Psoas muscle (tissue), 8 donors: Measurements from ENCODE around the gene SYNDIG1. TPM values are rescaled to one million over a fixed set of nuclear protein-coding genes. Genes with fewer than 3 reads are reported as not detected.

Source experiments
- ATAC-seq, 4 donors: fragments of 200-7000 bp; cut with Tn5 transposase; one replicate each; pipeline ENCODE4 v1.9.1; 2020; ENCODE audit warnings: moderate library complexity in 3 of 4, mild to moderate bottlenecking in 2 of 4
- DNase-seq, 2 donors: peaks; one replicate each; pipeline ENCODE4 v3.0.0-alpha.2; 2020
- H3K27ac ChIP-seq: fragments of 200-600 bp; one replicate; pipeline ENCODE4 v1.8.0; 2022
- H3K27me3 ChIP-seq, 3 donors: fragments of 200-600 bp in 1 of 3; one replicate each; pipeline versions ENCODE4 v1.6.1 to v1.8.0; 2013 to 2022; ENCODE audit warnings: low read length in 2 of 3, mild to moderate bottlenecking in 2 of 3, moderate library complexity in 1 of 3; ENCODE audit not compliant: insufficient read depth in 3 of 3
- H3K36me3 ChIP-seq, 2 donors: fragments of 200-600 bp in 1 of 2; one replicate each; pipeline versions ENCODE4 v1.6.1 to v1.8.0; 2013 to 2022; ENCODE audit warnings: low read depth in 1 of 2, mild to moderate bottlenecking in 1 of 2, moderate library complexity in 1 of 2; ENCODE audit not compliant: insufficient read depth in 1 of 2
- H3K4me1 ChIP-seq: fragments of 200-600 bp; one replicate; pipeline ENCODE4 v1.8.0; 2022
- H3K4me3 ChIP-seq: fragments of 200-600 bp; one replicate; pipeline ENCODE4 v1.8.0; 2022; ENCODE audit warnings: mild to moderate bottlenecking
- H3K9me3 ChIP-seq: fragments of 200-600 bp; one replicate; pipeline ENCODE4 v1.8.0; 2022
- CTCF ChIP-seq: fragments of 200-600 bp; IDR thresholded peaks from one replicate; pipeline ENCODE4 v1.8.0; 2022; ENCODE audit warnings: antibody characterized with exemption
- WGBS, 3 donors: extraction: QIAGEN DNeasy Blood & Tissue Kit; methylation state at CpG; one replicate each; pipeline versions ENCODE4 v1.1.6 to v1.1.7; 2013; 5-methylcytosine and 5-hydroxymethylcytosine counted together
- intact Hi-C, 2 donors: fragments of 100-400 bp; cut with DNase I; formaldehyde crosslinking; loops; one replicate each; pipeline versions ENCODE4 v1.11.0 to v1.14.2; 2022
- polyA plus RNA-seq, 3 donors: library from polyadenylated mRNA; stranded (reverse); fragments of 200-250 nt; gene quantifications; one replicate each; pipeline ENCODE4 v1.2.3, GENCODE V29; 2013
- total RNA-seq, 4 donors: library from RNA; stranded (reverse); fragmentation: NEBNext Ultra II Directional in 2 of 4; extraction: Animal tissue kit (Norgen Biotek cat#: 25700) in 2 of 4; gene quantifications; one replicate each; pipeline versions ENCODE4 v1.2.1 to v1.2.4, GENCODE V29; 2021 to 2023
- donor health status: healthy with polysubstance abuse.
- donor health status: DM: no; HTN: no; CAD: no; lungs with moderate emphysema.
- donor health status: Bipolar disorder and iron deficiency.
- donor health status: healthy.
- donor health status: DM: yes; HTN: yes; CAD: no.
- donor health status: DM: no; HTN: no; CAD: no.
- donor health status: DM: no; HTN: no; CAD: no.
- donor health status: DM: yes; HTN: yes; CAD: no.

SYNDIG1 gene
- total and polyA plus RNA-seq, 7 donors: 0.03 to 0.10 TPM; not detected in 5

DNA sequence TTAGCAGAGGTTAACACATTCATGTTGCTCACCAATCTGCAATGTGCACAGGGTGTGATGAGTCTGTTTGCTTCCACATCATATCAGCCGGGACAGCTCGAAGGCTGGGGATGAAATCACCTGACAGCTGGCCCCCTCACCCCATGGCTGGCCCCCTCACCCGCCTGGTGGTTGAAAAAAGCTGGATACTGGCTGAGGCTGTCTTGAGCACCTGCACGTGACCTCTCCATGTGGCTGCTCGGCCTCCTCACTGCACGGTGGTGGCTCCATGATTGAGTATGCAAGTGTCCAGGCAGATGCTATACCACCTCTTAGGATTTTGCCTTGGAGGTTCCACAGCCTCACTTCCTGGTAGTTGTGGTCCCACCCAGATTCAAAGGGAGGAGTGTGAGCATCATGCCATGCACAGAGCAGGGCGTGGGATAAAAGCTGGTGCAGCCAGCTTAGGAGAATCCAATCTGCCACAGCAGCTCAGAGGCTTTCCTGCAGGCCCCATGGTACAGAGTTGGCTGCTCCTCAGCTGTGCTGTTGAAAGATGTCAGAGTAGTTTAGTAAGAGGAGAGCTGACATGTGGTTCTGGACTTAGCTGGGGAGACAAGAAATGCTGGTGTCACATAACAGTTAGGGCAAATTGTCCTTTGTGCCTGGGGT, 29.6 kb upstream of the SYNDIG1 start:
- Histone ChIP-seq H3K9me3 (no peaks in the 10 kb centered on the region), H3K4me3 (no peak overlapping the region), H3K27me3 (no peaks in the 10 kb centered on the region), H3K27ac (no peak overlapping the region), H3K36me3 (no peaks in the 10 kb centered on the region), H3K4me1 (no peaks in the 10 kb centered on the region)
- intact Hi-C loops: no loop called here
- no peak for TF ChIP-seq CTCF
- ATAC-seq: no peak
- WGBS, 3 donors: 74 to 77% (median 74%) methylated on average over 7 of the region's 7 CpGs
- no peak for DNase-seq

GRCh38 chr20:24441661-24442060, 27.8 kb upstream of the SYNDIG1 start:
- intact Hi-C loops: no loop called here
- no peak for ATAC-seq
- Histone ChIP-seq H3K36me3 (no peaks in the 10 kb centered on the region), H3K9me3 (no peaks in the 10 kb centered on the region), H3K27ac (no peak overlapping the region), H3K4me3 (no peak overlapping the region), H3K27me3 (no peaks in the 10 kb centered on the region), H3K4me1 (no peaks in the 10 kb centered on the region)
- 73 to 82% (median 79%) methylated on average over 9 of the region's 9 CpGs for WGBS, 3 donors
- no peak for DNase-seq
- TF ChIP-seq CTCF: no peak

DNA sequence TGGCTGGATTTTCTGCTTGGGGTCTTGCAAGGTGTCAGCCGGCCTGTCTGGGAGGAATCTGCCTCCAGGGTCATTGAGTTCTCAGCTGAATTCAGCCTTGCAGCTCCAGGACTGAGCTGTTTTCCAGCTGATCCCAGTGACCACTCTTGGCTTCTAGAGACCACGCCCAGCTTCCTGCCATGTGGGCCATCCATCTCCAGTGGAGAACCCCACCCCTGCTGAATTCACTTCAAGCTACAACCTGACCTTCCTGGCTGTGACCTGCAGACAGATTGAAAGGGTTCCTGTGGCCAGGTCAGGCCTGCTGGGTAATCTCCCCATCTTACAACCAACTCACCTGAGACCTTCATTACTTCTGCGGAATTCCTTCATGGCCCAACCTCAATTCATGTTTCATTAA, 26.5 kb upstream of the SYNDIG1 start:
- H3K4me3 ChIP-seq: no peak overlapping the region
- H3K36me3 ChIP-seq: no peaks in the 10 kb centered on the region
- no peaks in the 10 kb centered on the region for H3K27me3 ChIP-seq
- DNase-seq: no peak
- WGBS, 3 donors: 75 to 83% (median 83%) methylated on average over 3 of the region's 3 CpGs
- no peak for ATAC-seq
- TF ChIP-seq CTCF: no peak
- no peaks in the 10 kb centered on the region for H3K4me1 ChIP-seq
- H3K9me3 ChIP-seq: no peaks in the 10 kb centered on the region
- intact Hi-C loops: no loop called here
- no peak overlapping the region for H3K27ac ChIP-seq

DNA sequence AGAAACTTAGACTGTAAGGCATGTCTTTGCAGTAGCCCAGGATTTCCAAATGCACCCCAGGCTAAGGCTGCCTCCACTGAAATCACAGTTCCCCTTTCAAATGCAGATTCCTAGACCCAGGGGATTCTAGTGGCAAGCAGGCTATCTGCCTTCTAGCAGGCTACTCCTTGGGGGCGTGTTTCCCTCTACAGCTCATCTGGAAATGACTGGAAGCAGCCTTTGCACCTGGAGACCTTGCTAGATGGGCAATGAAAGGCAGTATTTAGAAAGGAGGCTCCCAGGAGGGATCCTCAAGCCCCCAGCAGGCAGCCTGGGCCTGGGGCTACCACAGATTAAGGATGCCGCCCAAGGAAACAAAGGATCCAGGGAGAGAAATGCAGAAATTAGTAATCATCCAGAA, 26.0 kb upstream of the SYNDIG1 start:
- no peaks in the 10 kb centered on the region for H3K27me3 ChIP-seq
- intact Hi-C loops: no loop called here

More for the DNA sequence above, 26.0 kb upstream of the SYNDIG1 start:
- DNase-seq: no peak
- Histone ChIP-seq H3K4me1 (no peaks in the 10 kb centered on the region), H3K36me3 (no peaks in the 10 kb centered on the region), H3K9me3 (no peaks in the 10 kb centered on the region), H3K27ac (no peak overlapping the region), H3K4me3 (no peak overlapping the region)
- TF ChIP-seq CTCF: no peak
- no peak for ATAC-seq
- 93 to 98% (median 95%) methylated on average over 2 of the region's 2 CpGs for WGBS, 3 donors
